Right cardiac atrium (tissue), 5 donors: Measurements from ENCODE around the gene CNGA4. TPM values are rescaled to one million over a fixed set of nuclear protein-coding genes. Genes with fewer than 3 reads are reported as not detected.
"Not testable (repeated sequence)": the region's sequence is repeated elsewhere in the genome, so short reads cannot be mapped to it uniquely, and the experiment has no call there.

Experiments used
- ATAC-seq, 2 donors: fragments of 200-7000 bp; cut with Tn5 transposase; one replicate each; pipeline versions ENCODE4 v1.8.0 to v1.9.1; 2020; ENCODE audit warnings: moderate library complexity in 2 of 2, mild to moderate bottlenecking in 1 of 2
- DNase-seq, 3 donors: peaks; one replicate each; pipeline ENCODE4 v3.0.0-alpha.2; 2020
- H3K27ac ChIP-seq: one replicate; pipeline ENCODE4 v1.5.1; 2013; ENCODE audit warnings: mild to moderate bottlenecking, low read length, control low read depth, moderate library complexity
- H3K27me3 ChIP-seq: one replicate; pipeline ENCODE4 v1.6.1; 2013; ENCODE audit not compliant: control insufficient read depth, insufficient read depth
- H3K4me1 ChIP-seq: one replicate; pipeline ENCODE4 v1.6.1; 2013; ENCODE audit warnings: low read length; ENCODE audit not compliant: control insufficient read depth, insufficient read depth
- H3K4me3 ChIP-seq: one replicate; pipeline ENCODE4 v1.5.1; 2013; ENCODE audit warnings: low read length, control low read depth
- H3K9me3 ChIP-seq: one replicate; pipeline ENCODE4 v1.6.1; 2013; ENCODE audit warnings: low read length; ENCODE audit not compliant: control insufficient read depth
- WGBS: extraction: QIAGEN DNeasy Blood & Tissue Kit; methylation state at CpG from one replicate; pipeline ENCODE4 v1.1.7; 2013; 5-methylcytosine and 5-hydroxymethylcytosine counted together
- intact Hi-C, 4 donors: fragments of 100-400 bp; cut with DNase I; formaldehyde crosslinking; loops; one replicate each; pipeline versions ENCODE4 v1.11.0 to v1.14.0; 2022 to 2023
- polyA plus RNA-seq: library from polyadenylated mRNA; stranded (reverse); fragments of 200-250 nt; gene quantifications from one replicate; pipeline ENCODE4 v1.2.3, GENCODE V29; 2013
- total RNA-seq, 4 donors: library from RNA; stranded (reverse); fragmentation: NEBNext Ultra II Directional; extraction: Animal tissue kit (Norgen Biotek cat#: 25700); gene quantifications; one replicate each; pipeline ENCODE4 v1.2.1, GENCODE V29; 2021
- donor health status: healthy with polysubstance abuse.
- donor health status: DM: no; HTN: yes; CAD: no.
- donor health status: DM: no; HTN: no; CAD: no.
- donor health status: DM: no; HTN: yes; CAD: no; lungs with severe emphysema.
- donor health status: DM: yes; HTN: yes; CAD: no.

The CNGA4 gene
- total and polyA plus RNA-seq, 5 donors, result 0.16 to 0.19 TPM; not detected in 3

- Histone ChIP-seq H3K9me3 (no peaks in the 10 kb centered on the region), H3K27ac (no peak overlapping the region), H3K4me1 (no peaks in the 10 kb centered on the region), H3K4me3 (no peak overlapping the region), H3K27me3 (no peaks in the 10 kb centered on the region)
- DNase-seq, result no peak
- peak in 1 of 2 donors; percentile 13 for ATAC-seq
- WGBS, result 94% methylated on average over 7 of the region's 7 CpGs
- intact Hi-C loops, result no loop called here
Measured at GRCh38 chr11:6241316-6241715, 2.4 kb downstream of the CNGA4 start.

- H3K4me1 ChIP-seq, result peaks cover 4% of the 10 kb centered on the region
- ATAC-seq (no peak), DNase-seq (no peak)
- H3K27me3 ChIP-seq, result no peaks in the 10 kb centered on the region
- no peak overlapping the region for H3K4me3 ChIP-seq
- WGBS, result 83% methylated on average over 2 of the region's 2 CpGs
- H3K9me3 ChIP-seq, result no peaks in the 10 kb centered on the region
- intact Hi-C loops, result loop anchor here in 1 of 4 donors (5.0 kb wide), 1 partner anchor 72 kb away; no protein-coding TSS in a partner anchor
- no peak overlapping the region for H3K27ac ChIP-seq
Measured at GRCh38 chr11:6245536-6245935, 6.6 kb downstream of the CNGA4 start.

GRCh38 chr11:6248248-6248647 is 9.4 kb downstream of the CNGA4 start:
- H3K9me3 ChIP-seq, result no peaks in the 10 kb centered on the region
- ATAC-seq (peak; percentile 34 to 51), DNase-seq (peak in 1 of 3 donors; percentile 35)
- intact Hi-C loops, result loop anchor here in 1 of 4 donors (5.0 kb wide), 1 partner anchor 69 kb away; no protein-coding TSS in a partner anchor
- H3K4me3 ChIP-seq, result no peak overlapping the region
- H3K27me3 ChIP-seq, result no peaks in the 10 kb centered on the region
- WGBS, result 89% methylated on average over 1 of the region's 1 CpG
- H3K4me1 ChIP-seq, result peaks cover 4% of the 10 kb centered on the region
- H3K27ac ChIP-seq, result no peak overlapping the region

- DNase-seq, ATAC-seq, H3K9me3 ChIP-seq, H3K27me3 ChIP-seq, H3K4me3 ChIP-seq, H3K27ac ChIP-seq, H3K4me1 ChIP-seq: not testable (repeated sequence)
- intact Hi-C loops, result loop anchor here in 1 of 4 donors (5.0 kb wide), 1 partner anchor 68 kb away; no protein-coding TSS in a partner anchor
- WGBS, result 91% methylated on average over 3 of the region's 3 CpGs
Measured at GRCh38 chr11:6248897-6249296, 10.0 kb downstream of the CNGA4 start.

GRCh38 chr11:6249770-6250555 is 11.1 kb downstream of the CNGA4 start:
- intact Hi-C loops, result loop anchor here in 1 of 4 donors (5.0 kb wide), 1 partner anchor 67 kb away; no protein-coding TSS in a partner anchor
- 24% methylated on average over 3 of the region's 3 CpGs for WGBS
- Histone ChIP-seq H3K27ac (peak overlapping the region; percentile 12), H3K4me3 (no peak overlapping the region), H3K27me3 (no peaks in the 10 kb centered on the region), H3K4me1 (peaks cover 4% of the 10 kb centered on the region), H3K9me3 (no peaks in the 10 kb centered on the region)
- DNase-seq (peak; percentile 85 to 91 (median 91)), ATAC-seq (peak; percentile 83 to 85)

GRCh38 chr11:6251120-6251733 is 12.3 kb downstream of the CNGA4 start:
- Histone ChIP-seq H3K4me1 (peaks cover 4% of the 10 kb centered on the region), H3K4me3 (no peak overlapping the region), H3K27me3 (no peaks in the 10 kb centered on the region), H3K27ac (peak overlapping the region; percentile 34), H3K9me3 (no peaks in the 10 kb centered on the region)
- peak; percentile 78 to 85 for ATAC-seq
- intact Hi-C loops, result no loop called here
- DNase-seq, result peak; percentile 60 to 81 (median 81)
- 54% methylated on average over 6 of the region's 6 CpGs for WGBS

- 77% methylated on average over 6 of the region's 6 CpGs for WGBS
- no peaks in the 10 kb centered on the region for H3K9me3 ChIP-seq
- peak; percentile 32 to 67 for ATAC-seq
- intact Hi-C loops, result no loop called here
- peaks cover 4% of the 10 kb centered on the region for H3K4me1 ChIP-seq
- H3K27me3 ChIP-seq, result no peaks in the 10 kb centered on the region
- no peak overlapping the region for H3K4me3 ChIP-seq
- H3K27ac ChIP-seq, result no peak overlapping the region
- peak; percentile 13 to 63 (median 53) for DNase-seq
Measured at GRCh38 chr11:6251990-6252473, 13.1 kb downstream of the CNGA4 start.

GRCh38 chr11:6253197-6253596 is 14.3 kb downstream of the CNGA4 start:
- no peaks in the 10 kb centered on the region for H3K9me3 ChIP-seq
- DNase-seq, result no peak
- no peak overlapping the region for H3K4me3 ChIP-seq
- H3K4me1 ChIP-seq, result peaks cover 4% of the 10 kb centered on the region
- no peak for ATAC-seq
- no peaks in the 10 kb centered on the region for H3K27me3 ChIP-seq
- WGBS, result 81% methylated on average over 1 of the region's 1 CpG
- intact Hi-C loops, result no loop called here
- H3K27ac ChIP-seq, result no peak overlapping the region

GRCh38 chr11:6258141-6258540 is 19.3 kb downstream of the CNGA4 start:
- DNase-seq, result no peak
- Histone ChIP-seq H3K9me3 (no peaks in the 10 kb centered on the region), H3K27me3 (no peaks in the 10 kb centered on the region), H3K4me1 (no peaks in the 10 kb centered on the region), H3K27ac (no peak overlapping the region), H3K4me3 (no peak overlapping the region)
- 78% methylated on average over 3 of the region's 3 CpGs for WGBS
- intact Hi-C loops, result no loop called here
- ATAC-seq, result no peak

GRCh38 chr11:6258571-6259081 is 19.7 kb downstream of the CNGA4 start:
- no peaks in the 10 kb centered on the region for H3K4me1 ChIP-seq
- intact Hi-C loops, result no loop called here
- 13% methylated on average over 16 of the region's 16 CpGs for WGBS
- H3K27me3 ChIP-seq, result no peaks in the 10 kb centered on the region
- no peaks in the 10 kb centered on the region for H3K9me3 ChIP-seq
- ATAC-seq, result peak; percentile 40 to 58
- peak; percentile 11 to 55 (median 37) for DNase-seq
- peak overlapping the region; percentile 54 for H3K4me3 ChIP-seq
- H3K27ac ChIP-seq, result no peak overlapping the region

GRCh38 chr11:6260207-6260726 is 21.4 kb downstream of the CNGA4 start:
- H3K27me3 ChIP-seq, result no peaks in the 10 kb centered on the region
- 51% methylated on average over 5 of the region's 5 CpGs for WGBS

More at GRCh38 chr11:6260207-6260726, 21.4 kb downstream of the CNGA4 start:
- no peak for ATAC-seq
- no peak overlapping the region for H3K4me3 ChIP-seq
- intact Hi-C loops, result no loop called here
- no peaks in the 10 kb centered on the region for H3K9me3 ChIP-seq
- H3K4me1 ChIP-seq, result no peaks in the 10 kb centered on the region
- no peak for DNase-seq
- H3K27ac ChIP-seq, result no peak overlapping the region
